GM12875 (cell line): ENCODE results near the gene VCP.

Experiments used
- H3K4me3 ChIP-seq: one replicate; pipeline ENCODE4 v1.5.1; 2011; ENCODE audit warnings: low read depth, low read length, control low read depth
- CTCF ChIP-seq: IDR thresholded peaks from 2 replicates; pipeline ENCODE4 v1.5.1; 2011; ENCODE audit warnings: low read depth, mild to moderate bottlenecking, control low read depth, inconsistent platforms, low read length, moderate library complexity, borderline replicate concordance; ENCODE audit not compliant: insufficient read depth

VCP gene

DNA sequence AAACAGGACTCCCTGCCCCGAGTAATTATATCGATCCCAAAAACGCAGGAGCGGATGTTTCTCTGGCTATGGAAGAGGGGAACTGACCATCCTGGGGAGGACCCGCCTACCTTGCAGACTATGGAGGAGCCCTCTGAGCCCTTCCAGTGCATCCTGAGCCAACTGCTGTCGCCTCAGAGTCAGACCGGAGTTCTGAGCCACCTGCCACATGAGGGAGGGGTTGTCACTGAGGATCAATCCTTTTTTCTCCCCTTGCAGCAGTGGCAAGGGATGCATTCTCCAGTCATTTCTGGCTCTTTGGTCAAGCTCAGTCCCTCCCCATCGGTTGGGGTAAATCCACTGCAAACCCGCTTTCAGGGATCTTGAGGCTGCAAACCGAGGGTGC lies 6.6 kb upstream of the VCP start:
- peak overlapping the region; percentile 86 for H3K4me3 ChIP-seq
- TF ChIP-seq CTCF = no peak

- TF ChIP-seq CTCF = no peak
- H3K4me3 ChIP-seq = no peak overlapping the region
Observed at GRCh38 chr9:35078066-35078465, 5.6 kb upstream of the VCP start.

DNA sequence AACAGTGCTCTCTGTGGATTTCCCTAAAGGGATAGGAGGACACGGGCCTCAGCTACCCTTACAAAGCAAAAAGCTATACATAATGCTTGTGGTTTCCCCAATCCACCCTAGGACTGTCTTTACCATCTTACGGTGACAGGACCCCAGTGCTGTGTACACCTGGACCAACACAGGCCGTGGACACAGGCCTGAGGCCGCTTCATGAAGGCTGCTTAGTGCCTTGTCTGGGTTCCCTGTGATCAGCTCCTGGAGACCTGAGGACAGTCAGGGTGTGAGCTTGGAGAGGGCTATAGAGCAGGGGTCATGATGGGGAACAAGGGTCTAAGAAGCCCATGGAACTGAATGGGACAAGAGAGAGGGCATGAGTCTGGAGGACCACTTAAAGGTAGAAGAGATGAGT lies 4.4 kb upstream of the VCP start:
- no peak for TF ChIP-seq CTCF
- H3K4me3 ChIP-seq = no peak overlapping the region

GRCh38 chr9:35075358-35075757 lies 2.9 kb upstream of the VCP start:
- no peak overlapping the region for H3K4me3 ChIP-seq
- TF ChIP-seq CTCF = no peak

- no peak for TF ChIP-seq CTCF
- no peak overlapping the region for H3K4me3 ChIP-seq
Observed at GRCh38 chr9:35074791-35075190, 2.4 kb upstream of the VCP start.

DNA sequence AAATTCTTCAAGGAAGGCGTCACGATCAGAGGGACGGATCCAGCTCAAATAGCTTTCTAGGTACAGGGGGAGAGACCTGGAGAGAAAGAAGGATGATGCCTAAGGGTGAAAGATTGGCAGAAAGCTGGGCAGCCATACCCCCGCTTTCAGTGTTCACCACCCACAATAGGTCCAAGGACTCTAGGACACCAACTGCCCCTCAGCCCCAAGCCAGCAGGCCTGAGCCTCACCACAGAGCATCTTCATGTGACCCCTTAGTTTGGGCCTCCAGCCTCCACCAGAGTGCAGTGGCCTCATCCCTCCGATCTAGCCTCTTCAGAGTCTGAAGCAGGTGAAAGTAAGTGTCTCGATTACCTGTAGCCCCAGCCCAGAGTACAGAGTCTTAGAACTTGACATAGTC lies 1.7 kb upstream of the VCP start:
- H3K4me3 ChIP-seq = no peak overlapping the region
- TF ChIP-seq CTCF = no peak

- no peak for TF ChIP-seq CTCF
- H3K4me3 ChIP-seq = no peak overlapping the region
Observed at GRCh38 chr9:35073279-35073612, 821 bp upstream of the VCP start.
